OCI-M2 (cell line): ENCODE measurements around the gene ZFP57.

Experiments
- DNase-seq: peaks from one replicate; lab custom pipeline; 2025; ENCODE audit not compliant: unreplicated experiment; lab: John Stamatoyannopoulos, UW

The ZFP57 gene

DNA sequence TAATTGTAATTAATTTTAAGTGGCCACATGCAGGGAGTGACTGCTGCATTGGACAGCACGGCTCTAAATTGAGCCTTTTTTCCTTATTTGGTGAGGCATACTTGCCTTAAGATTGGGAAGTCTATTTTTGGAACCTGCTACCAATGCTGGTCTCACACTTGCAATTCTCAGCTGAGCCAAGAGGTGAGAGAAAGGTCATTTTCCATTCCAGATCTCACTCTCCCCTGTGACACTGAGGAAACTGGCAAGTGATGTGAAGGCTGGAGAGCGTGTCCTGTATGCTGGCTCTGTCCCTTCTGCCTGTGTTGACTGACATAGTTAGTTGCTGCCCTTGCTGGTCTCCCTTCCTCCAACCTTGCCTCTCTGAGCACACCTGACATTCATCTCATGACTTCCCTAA, 24.8 kb downstream of the ZFP57 start:
- DNase-seq = no peak

DNA sequence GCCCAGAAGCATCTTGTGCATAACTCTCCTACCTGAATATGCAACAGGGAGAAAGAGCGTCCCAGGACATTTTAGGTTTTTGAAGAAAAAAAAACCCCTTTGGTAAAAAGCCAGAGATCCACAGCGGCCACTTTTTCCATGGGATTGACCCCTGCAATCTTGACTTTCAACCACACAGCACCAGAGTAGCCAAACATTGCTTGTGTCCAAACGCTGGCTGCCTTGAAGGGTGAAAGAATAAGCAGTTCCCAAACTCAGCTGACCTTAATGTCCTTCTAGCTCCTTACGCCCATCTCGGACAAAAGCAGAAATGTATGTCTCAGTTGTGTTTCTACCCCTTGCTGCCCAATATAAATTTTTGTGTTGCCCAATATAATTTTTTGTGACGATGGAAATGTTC, 25.3 kb downstream of the ZFP57 start:
- no peak for DNase-seq

DNA sequence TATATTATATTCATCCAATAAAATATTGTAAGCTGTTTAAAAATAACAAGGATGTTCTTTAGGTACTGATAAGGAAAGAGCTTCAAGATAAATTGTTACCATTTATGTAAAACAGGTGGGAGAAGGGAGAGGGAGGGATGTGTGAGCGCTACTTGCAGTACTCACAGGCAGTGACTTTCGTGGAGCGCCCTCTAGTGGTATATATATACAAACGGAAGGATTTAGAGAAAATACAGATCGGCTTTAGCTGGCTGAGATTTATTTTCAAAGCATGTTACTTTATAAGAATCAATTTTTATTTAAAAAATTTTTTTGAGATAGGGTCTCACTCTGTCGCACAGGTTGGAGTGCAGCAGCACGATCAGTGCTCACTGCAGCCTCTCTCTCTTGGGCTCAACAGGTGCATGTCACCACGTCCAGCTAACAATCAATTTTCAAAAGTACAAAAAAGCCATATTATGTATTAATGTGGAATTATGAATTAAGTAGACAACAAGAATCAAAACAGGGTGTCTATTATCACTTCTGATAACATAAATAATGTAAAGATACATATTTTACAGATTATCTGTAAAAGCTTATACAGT, 27.4 kb downstream of the ZFP57 start:
- DNase-seq = no peak

DNA sequence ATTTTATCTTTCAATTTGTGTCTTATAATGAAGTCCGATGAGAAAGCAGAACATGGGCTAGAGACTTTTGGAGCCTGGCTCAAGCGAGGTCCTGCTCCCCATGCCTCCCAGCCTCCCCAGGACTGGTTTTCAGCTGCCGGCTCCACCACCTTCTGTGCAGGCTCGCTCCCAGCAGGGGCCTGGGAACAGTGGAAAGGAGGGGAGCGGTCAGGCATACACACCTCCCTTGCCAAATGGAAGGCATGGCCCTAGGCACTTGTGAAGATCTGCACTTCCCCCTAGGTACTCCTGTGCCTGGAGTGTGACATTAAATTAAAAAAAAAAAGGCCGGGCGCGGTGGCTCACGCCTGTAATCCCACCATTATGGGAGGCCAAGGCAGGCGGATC, 28.8 kb downstream of the ZFP57 start:
- no peak for DNase-seq

DNA sequence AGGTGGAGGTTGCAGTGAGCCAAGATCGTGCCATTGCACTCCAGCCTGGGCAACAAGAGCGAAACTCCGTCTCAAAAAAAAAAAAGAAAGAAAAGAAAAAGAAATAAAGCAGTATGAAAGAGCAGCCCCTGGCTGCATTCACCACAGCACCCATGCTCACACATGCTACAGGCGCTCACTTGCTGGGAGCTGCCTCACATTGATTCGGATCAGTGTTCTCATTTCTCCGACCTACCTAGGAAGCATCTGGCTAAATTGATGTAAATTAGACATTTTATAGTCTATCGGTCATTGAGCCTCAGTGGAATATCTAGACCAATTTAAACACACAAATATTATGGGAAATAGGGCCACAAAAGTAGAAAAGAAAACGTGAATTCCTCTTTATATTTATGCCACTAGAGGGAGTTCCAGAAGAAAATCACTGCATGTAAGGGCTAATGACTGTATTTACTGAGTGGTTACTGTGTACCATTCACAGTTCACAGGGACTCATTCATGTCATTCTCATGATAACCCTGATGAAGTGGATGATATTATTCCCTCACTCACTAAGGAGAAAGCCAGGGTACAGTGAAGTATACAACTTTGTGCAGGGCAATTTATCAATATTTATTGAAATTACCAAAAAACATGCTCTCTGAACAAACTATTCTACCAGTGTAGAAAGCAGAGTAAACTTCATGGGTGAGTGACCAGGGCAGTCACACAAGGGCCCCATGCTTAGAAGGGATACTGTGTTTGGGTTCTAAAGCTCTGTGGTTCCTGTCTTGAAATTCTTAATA, 29.3 kb downstream of the ZFP57 start:
- no peak for DNase-seq

DNA sequence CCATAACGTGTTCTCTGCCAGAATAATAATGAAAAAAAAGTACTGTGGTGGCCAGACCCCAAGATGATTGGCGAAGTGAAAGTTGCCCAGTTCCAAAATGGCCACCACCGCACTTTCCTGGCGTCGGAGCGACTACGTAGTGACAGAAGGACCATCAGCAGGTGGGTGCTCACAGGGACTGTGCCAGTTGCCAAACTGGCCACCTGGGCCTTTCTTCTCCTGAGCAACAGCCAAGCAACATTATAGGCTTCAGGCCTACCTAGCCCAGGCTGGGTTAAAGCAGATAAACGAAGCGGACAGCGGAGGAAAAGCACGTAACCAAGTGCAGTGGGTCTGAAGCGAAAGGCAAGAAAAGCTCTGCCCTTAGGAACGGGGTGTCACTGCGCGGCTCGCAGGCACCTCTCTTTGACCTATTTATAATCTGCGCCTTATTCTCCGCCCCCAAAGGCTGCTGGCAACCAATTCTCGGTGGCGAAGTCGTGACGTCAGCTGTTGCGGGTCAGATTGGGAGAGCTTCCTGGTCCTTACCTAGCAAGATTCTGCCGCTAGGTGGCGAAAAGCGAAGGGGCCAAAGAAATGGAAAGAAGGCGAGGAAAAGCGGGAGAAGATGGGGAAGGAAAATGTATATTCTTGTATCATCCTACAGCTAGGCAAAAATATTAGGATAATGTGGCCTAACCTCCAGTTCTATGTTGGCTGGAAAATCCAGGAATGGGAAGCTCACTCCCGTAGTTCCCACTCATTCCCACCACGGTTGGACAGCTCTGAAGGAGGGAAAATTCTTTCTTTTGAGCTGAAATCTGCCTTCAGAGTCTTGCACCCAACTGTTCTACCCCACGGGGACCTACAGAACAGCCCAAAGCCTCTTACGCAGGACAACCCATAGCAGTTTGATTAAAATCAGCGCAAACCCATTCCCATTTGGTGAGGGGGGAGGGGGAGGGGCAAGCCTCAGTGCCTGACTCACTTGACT, 31.0 kb downstream of the ZFP57 start:
- DNase-seq = peak; percentile 90

DNA sequence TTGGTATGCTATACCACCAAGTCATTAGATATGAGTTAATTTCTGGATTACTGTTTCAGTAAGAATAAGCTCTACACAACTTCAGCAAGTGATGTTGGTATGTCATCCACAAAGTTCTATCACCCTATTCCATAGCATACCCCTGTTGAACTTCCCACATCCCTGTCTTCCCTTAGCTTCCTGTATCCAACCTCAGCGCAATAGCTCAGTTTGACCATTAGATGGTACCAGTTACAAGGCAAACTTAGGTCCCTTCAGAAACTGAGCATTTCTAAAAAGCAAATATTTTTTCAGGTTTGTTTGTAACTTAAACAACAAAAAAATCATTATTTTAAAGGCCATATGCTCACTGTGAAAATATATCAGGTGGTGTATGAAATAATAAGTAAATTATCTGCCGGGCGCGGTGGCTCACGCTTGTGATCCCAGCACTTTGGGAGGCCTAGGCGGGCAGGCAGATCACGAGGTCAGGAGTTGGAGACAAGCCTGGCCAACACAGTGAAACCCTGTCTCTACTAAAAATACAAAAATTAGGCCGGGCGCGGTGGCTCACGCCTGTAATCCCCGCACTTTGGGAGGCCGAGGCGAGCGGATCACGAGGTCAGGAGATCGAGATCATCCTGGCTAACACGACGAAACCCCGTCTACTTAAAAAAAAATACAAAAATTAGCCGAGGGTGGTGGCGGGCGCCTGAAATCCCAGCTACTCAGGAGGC, 32.9 kb downstream of the ZFP57 start:
- no peak for DNase-seq

DNA sequence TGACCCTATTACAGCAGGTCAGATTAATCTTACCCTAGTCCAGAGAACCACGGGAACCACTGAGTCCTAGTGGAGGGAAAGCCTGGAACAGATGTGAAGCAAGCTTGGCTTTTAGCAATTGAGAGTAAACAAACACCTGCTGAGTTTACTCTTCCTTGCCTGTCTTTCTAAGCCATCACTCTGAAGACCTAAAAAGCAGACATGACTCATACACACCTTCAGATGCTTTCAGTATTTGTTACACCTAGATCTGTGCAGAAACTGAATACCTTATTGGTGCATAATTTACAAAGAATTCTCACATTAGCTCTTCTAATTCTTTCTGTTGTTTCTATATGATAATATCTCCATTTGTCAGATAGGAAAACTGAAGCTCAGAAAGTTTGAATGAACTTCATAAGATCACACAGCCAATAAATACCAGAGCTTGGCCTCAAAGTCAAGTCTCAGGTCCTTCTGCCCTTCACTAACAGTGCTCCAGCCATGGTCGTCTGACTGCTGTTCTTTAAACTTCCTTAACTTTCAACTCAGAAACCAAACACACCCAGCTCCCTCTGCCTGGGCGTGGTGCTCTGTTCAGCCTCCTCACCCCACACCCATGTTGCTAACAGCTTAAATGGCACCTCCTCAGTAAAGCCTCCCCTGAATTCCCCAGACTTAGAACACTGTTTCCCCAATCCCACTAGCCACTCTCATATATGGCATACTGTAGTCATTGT, 39.4 kb downstream of the ZFP57 start:
- DNase-seq = no peak

DNA sequence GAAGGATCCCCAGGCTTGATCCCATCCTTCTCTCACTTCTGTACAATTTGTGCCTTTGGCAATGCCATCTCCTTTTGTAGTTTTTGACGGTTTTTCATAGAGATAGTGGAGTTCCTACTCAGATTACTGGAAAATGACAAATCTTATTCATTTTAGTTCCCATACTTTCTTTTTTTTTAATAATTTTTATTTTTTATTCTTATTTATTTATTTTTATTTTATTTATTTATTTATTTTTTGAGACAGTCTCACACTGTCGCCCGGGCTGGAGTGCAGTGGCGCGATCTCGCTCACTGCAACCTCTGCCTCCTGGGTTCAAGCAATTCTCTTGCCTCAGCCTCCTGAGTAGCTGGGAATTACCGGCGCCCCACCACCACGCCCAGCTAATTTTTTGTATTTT, 43.7 kb downstream of the ZFP57 start:
- no peak for DNase-seq

DNA sequence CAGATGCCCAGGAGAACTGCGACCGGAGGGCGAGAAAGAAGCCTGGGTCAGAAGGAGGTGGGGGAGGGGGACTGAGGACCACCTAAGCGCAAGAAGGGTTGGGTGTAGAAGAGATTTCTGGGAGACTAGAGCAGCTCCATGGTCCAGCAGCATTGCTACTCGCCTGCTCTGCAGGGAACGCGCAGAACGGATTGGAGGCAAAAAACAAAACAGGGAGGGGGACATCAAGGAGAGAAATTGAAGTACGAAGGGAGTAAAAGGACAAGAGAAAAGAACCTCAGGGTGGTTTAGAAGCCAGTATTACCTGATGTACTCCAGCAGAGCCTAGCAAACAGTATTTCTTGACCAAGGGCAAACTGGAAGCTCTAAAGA, 47.4 kb downstream of the ZFP57 start:
- DNase-seq = no peak

DNA sequence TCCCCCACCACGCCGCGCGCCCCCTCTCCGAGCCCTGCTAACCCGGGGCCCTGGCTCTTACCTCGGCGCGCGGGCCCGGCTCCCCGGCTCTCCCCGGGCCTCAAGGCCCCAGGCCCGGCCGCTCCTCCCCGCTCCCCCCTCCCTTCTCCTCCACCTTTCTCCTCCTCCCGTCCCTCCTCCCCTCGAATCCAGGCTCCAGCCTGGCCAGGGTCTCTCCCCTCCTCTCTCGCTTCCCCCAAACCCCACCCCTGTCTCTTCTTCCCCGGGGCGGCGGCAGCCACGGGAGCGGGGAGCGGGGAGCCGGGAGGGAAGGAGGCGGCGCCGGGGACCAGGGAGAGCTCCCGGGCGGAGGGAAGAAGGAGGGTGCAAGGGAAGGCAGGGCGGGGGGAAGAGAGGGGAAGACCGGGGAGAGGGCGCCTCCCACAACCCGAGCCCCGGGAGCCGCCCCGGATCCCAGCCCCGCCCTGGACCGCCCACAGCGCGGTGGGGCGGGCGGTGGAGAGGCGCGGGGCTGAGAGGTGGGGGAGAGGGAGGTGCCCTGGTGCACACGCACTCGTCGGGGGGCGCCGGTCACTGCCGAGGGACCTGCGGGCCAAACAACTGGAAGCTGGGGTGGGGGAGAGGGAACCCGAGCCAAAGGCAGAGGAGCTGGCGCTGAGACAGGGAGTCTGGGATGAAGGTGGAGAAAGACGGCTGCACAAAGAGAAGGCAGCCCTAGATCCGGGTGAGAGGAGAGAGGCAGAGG, 48.0 kb downstream of the ZFP57 start, which contains the start of gene GABBR1:
Gene GABBR1 (minus strand): TSS at position 395 of the 745 bp plus-strand sequence. CDS start 798 bp downstream, outside the sequence.
- peak; percentile 33 for DNase-seq

DNA sequence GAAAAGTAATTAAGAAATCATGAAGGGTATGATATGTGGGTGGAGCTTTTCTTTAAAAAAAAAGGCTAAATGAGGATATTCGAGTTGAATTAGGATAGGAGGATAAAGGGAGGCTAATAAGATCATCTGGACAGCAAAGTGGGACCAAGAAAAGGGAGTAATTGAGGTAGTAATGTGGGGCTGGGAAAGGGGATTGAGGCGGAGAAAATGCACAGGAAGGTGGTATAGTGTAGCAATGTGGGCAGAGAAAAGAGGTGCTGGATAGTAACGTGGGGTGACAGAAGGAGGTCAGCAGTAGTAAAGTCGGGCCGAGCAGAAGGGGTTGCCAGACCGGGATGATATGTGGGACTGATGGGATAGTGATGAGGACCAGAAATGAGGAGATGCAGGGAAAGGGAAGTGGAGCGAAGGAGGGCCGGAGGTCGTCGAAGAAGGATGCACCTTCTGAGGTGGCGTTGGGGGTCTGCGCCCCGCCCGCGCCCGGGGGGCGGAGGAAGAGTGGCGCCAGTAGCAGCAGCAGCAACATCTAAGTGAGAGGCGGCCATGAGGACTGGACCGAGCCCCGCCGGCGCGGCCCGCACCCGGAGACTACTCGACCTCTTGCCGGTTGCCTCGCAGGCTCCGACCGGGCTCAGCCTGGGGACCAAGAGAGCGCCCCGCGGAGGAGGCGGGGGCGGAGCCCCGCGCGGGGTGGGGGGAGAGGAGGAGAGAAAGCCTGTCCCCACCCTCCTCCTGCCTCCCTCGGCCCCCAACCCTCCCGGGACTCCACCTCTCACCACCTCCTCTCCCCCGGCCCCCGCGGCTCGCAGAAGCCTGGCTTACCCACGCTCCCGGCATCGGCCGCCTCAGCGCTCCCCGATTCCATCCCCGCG, 48.9 kb downstream of the ZFP57 start:
- DNase-seq = no peak

DNA sequence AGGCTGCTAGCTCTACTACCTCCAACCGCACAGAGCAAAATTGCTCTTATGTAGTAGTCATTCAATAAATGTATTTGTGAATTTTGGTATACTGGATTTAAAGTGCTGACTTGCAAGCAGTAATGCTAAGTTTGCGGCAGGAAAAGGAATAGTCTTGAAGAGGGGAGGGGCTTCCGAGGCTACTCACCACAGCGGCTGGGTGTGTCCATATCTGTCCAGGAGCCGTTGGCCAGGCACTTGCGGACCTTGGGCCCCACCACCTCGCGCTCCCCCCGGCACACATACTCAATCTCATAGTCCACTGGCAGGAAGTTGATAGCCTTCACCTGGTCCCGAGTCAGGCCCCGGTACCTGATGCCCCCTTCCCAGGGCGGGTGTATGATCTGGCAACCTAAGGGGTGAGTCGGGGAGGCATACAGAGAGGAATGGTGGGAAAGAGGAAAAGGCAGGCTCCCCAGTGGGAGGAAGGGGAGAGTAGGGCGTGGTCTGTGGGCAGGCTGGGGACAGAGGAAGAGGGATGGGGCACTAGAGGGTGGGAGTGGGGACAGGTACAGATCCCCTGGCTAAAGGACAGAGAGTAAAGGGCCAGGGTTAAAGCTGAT, 49.6 kb downstream of the ZFP57 start:
- DNase-seq = no peak

DNA sequence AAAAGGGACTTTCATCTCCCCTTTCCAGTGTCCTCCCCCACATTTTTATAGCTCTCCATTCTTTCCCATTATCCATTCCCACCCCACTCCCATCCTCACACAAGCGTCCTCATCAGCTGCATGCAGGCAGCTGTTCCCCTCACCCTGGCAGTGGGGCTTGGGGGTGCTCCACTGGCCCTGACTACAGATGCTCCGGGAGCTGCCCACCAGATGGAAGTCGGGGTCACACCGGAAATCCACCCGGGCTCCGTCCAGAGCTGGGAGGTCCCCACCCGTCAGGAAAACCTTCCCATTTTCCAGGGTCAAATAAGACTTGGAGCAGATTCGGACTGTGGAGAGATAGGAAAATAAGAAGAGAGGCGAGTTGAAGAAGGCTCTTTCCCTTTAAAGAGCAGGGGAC, 50.6 kb downstream of the ZFP57 start:
- DNase-seq = no peak

DNA sequence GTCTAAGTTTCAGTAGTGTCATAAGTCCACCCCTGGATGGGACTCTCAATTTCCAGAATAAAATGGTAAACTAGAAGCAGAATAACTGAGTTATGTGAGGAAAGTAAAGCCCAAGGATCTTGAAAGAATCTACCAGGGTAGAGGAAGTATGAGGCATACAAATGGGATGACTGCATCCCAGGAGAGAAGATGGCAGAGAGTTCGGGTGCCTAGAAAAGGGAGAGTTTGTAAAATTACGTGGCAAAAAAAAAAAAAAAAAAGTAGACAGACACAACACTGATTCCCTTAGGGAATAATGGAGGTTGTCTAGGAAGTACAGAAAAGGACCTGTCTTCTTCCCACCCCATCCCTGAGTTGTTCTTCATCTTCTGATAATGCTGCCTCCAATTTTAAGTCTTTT, 51.4 kb downstream of the ZFP57 start:
- DNase-seq = no peak

DNA sequence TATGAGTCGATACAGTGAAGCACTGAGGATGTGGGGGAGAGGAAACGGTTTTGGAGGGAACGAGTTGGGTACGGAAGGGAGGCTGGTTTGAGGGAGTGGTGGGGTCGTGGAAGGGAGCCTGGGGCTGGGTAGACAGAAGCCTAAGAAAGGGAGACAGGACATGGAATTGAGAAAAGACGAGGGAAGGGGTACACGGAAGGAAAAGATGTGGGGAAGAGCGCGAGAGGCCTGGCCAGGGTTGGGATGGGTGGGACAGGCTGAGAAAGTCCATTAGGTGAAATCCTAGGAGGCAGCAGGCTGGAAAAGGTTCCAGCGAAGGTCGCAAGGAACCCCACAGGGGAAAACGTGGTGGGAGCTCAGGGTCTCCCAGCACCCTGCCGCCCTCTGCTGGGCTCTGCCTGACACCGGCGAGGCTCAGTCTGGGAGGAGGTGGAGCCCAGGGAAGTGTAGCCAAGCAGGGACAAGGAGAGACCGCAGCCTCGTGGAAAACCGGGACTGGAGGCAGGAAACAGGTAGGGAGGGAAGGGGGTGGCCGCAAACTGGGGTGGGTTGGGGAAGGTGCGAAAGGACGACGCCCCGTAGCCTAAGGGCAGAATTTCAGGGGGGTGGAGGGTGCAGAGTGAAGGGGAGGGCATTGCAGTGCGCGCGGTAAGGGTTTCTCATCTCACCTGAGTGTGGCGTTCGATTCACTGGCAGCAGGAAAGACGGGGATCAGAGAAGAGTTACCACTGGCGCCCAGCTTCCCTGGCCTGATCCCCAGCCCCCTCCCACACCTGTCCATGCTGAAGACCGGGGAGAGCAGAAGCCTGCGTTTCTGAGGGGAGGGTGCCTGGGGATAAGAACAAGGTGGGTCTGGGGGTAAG, 52.3 kb downstream of the ZFP57 start:
- no peak for DNase-seq

DNA sequence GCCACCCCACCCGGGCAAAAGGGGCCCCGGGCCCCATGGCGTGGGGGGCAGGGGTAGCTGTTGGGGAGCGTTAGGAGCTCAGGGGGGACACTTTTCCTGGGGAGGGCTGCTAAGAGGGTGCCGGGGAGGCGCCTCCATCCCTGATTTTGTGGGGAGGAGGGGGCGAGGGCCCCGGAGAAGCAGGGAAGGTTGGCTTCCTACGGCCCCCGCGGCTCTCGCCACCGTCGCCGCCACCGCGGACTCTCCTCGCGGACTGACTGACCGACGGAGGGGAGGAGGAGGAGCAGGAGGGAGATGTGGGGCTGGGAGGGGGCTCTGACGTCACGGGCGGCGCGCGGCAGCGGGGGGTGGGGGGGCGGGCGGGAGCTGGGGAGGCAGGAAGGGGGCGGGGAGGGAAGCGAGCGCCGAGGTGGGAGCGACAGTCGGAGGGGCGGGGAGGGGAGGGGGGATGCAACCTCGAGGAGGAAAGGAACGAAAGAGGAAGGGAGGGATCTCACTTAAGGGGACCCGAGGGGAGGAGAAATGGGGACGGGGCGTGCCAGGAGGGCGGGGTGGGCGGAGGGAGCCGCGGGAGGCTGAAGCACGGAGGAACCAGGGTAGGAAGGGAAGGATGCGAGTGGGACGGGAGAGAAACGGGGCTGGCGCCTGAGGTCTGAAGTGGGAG, 53.1 kb downstream of the ZFP57 start:
- DNase-seq = no peak
